Activated CD4-positive, alpha-beta T cell treated with anti-CD3 and anti-CD28 coated beads for 24 hours (primary cell): ENCODE results near the gene MAF.

ENCODE experiments used
- DNase-seq, 2 donors: peaks; one replicate each; pipeline ENCODE4 v3.0.0-alpha.2; 2020; ENCODE audit warnings: low read depth in 2 of 2

MAF gene

GRCh38 chr16:79600638-79601091 is at the start of gene MAF:
Gene MAF (minus strand): TSS chr16:79600737. CDS start chr16:79599902, 835 bp downstream.
- DNase-seq: peak; percentile 70 to 71

- no peak for DNase-seq
These were observed 48.3 kb upstream of the MAF start for GRCh38 chr16:79648826-79649225.

GRCh38 chr16:79647586-79647985 is 47.0 kb upstream of the MAF start:
- DNase-seq: no peak

DNA sequence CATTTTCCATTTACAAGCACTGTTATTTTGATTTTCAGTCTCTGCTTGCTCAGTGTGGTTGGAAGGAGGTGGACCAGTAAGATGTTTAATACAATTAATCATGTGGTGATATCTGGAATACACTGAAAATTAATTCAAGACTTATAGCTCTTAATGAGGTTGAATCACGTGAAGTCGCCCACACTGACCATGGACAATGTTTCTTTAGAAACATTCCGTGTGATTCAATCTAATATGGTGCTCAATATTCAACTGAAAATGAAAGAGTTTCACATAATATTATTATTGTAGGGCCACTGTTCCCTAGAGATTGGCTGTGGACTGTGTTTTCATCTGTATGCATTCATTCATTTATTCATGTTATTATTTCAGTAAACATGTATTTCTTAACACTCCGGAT is 45.2 kb upstream of the MAF start:
- DNase-seq: no peak

DNA sequence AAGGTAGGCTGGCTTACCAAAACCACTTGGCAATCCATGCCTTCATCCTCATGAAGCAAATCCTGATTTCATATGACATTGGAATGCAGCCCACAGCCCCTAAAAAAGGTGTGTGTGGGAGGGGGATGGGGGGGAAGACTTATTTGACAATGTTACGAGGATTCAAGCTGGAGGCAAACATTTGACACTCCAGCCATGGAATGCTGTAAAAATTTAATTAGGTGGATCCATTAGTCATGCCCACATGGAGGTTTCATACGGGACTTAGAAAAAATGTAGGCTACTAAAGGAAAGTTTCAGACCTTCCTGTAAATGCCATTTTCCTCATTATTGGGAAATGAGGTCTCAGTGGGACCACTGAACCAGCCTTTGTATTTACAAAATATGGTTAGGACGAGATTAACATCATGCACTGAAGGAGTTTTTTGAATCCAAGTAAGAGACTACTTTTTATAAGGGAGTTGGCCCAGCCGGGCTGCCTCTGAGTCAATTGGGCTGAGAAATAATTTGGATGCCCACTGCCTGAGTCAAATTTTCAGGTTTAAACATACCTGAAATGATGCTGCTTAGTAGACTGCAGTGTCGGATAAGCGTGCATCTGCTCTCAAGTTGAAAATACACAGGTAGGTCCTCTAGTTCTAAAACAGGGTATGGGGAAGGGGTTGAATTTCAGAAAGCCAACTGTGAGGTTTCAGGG is 44.6 kb upstream of the MAF start:
- DNase-seq: no peak

DNA sequence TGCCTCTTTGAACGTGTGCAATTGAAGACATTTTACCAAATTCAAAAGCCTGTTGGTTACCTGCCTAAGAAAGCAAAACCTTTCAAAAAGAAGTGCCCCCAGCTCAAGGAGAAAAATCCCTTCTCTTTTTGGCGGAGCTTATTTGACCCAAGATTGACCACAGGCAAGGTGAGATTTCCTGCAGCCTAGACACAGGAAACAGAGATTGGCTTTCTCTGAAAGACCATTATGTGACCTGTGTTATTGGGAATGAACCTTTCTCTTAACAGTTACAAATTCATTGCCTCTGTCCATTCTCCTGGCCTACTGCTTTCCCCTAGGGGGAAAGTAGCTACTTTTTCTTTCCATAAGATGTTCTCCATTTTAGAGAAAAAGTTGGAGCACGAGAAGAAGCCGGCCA is 42.1 kb upstream of the MAF start:
- no peak for DNase-seq

- DNase-seq: no peak
These were observed 40.2 kb upstream of the MAF start for GRCh38 chr16:79640513-79641360.

- peak in 1 of 2 donors; percentile 17 for DNase-seq
These were observed 39.2 kb upstream of the MAF start for GRCh38 chr16:79639576-79640311.

GRCh38 chr16:79638386-79638785 is 37.8 kb upstream of the MAF start:
- DNase-seq: no peak

DNA sequence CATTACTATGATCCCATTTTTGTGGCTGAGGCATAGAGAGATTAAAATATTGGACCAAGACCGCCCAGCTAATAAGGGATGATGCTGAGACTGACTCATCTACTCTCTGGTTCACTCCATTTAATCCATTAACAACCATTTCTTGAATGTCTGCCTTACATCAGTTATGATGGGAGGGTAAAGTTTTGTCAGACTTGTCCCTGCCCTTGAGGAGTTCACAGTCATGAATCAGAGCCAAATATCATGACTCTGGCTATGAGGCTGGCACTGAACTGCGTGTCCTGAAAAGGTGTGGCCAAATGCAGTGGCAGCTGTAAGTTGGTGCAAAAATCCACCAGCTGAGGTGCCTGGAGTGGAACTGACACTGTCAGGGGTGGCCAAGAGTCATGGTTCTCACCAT is 35.0 kb upstream of the MAF start:
- no peak for DNase-seq

DNA sequence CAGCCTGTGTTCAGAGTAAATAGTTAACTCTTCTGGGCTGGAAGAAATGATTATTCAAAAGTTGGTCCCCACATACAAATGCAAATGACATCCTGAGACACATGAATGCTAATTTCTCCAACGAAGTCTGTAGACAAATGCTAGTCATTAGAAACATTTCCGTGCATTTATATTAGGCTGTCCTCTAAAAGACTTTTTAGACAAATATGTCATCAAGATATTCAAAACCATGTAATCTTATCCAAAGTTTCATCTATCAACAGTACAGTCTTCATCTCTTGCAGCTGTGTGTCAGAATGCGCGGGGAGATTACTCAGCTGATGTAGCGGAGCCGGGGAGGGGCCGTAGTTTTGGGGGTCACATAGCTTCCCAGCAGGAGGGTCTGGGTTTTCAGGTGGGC is 33.8 kb upstream of the MAF start:
- no peak for DNase-seq

DNA sequence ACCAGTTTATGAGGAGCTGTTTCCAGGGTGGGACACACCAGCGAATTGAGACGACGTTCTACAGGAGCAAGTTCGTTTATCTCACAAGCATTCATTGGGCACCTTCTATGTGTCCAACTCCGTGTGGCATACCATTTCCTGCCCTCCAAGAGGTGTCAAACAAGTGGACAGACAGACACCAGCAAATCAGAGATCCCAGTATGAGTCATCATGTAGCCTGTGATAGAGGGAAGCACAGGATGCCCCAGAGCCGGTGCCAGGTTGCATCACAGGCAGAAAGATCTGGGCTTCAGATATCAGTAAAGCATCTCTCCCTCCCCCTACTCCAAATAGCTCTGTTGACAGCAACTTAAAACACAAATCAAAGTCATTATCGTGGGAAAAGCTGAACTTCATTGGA is 31.8 kb upstream of the MAF start:
- DNase-seq: no peak

DNA sequence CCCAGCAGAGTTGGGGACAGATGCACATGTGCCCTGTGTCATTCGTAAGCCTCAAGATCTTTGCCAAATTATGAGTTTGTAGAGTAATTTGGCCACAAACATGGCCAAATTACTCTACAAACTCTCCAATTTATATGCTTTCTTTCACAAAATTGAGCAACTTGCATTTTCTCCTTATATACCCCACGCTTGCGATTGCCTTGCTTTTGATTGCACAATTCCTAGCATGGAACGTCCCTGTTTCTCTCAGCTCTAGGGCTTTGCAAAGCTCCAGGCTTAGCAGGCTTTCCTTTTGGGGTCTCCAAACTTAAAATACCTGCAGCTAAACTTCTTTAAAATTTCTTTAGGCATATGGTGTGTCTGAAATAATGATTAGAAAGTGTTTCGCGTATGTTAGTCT is 28.5 kb upstream of the MAF start:
- DNase-seq: no peak

- peak; percentile 44 to 49 for DNase-seq
These were observed 28.0 kb upstream of the MAF start for GRCh38 chr16:79628501-79628975.

DNA sequence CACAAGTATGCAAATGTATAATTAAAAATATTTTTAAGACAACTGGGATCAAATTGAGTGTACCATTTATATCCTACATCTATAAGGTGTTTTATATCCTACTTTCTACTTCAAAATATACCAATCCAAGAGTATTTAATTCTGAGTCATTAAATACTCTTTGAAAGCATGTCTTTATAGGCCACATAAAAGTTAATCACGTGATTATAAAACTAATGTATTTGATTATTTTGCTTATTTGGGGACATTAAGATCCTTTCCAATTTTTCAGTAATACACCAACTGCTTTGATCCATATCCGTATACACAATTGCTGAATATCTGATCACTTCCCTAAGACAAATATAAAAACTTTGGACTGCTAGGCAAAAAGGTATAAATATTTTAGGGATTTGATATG is 26.6 kb upstream of the MAF start:
- no peak for DNase-seq

GRCh38 chr16:79625738-79626137 is 25.2 kb upstream of the MAF start:
- no peak for DNase-seq

DNA sequence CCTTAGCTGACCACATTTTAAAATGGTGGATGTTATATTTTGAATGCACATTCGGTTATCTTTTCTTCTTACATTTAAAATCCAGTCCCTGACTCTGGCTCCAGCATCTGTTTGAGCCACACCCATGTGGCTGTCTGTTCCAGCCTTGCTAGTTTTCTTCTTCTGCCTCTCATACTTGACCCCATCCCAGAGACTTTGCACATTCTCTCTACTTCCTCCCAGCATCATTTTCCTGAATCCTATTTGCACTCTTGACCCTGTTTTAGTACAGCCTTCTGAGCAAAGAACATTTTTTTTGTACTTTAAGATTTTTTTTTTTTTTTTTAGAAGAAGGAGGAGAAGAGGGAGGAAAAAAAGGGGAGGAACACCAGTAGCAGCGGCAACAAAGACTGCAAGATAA is 23.3 kb upstream of the MAF start:
- no peak for DNase-seq

GRCh38 chr16:79623062-79623461 is 22.5 kb upstream of the MAF start:
- no peak for DNase-seq

- DNase-seq: no peak
These were observed 20.5 kb upstream of the MAF start for GRCh38 chr16:79621027-79621426.

- DNase-seq: peak in 1 of 2 donors; percentile 21
These were observed 18.1 kb upstream of the MAF start for GRCh38 chr16:79618692-79619050.

DNA sequence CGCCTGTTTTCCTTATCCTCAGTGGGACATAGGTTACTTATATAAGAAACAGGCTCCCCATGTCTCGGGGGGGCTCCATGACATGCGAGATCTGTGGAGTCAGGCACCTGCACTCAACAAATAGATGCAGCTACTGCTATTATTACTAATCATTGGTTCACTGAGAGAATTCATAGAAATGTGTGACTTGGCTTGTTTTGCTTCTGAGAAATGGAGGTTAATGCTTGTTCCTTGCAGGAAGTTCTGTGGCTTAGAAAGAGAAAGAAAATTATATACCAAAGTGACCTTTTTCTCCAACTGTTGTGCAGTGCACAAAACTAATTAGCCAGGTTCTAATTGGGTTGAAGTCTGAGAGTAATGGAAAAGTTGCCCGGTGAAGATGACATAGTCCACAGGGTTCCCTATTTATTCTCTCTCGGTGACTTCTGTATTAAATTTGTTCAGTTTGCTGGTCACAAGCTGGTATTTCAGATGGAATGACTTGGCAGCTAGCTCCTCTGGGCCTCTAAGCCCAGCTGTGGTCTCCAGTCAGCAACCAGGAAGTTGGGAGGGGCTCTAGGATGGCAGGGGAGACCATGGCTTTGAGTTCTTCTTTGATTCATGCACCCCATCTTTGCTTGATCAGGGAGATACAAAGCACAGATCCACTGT is 17.6 kb upstream of the MAF start:
- no peak for DNase-seq

- no peak for DNase-seq
These were observed 12.5 kb upstream of the MAF start for GRCh38 chr16:79613009-79613408.
